GM21515 (cell line): Measurements from ENCODE around the gene KDM1A.
A peak's percentile ranks its signal among the peaks of the same experiment; 100 is the strongest.
"Not testable (repeated sequence)": the region's sequence is repeated elsewhere in the genome, so short reads cannot be mapped to it uniquely, and the experiment has no call there.

Source experiments
- ATAC-seq: cut with Tn5 transposase; IDR thresholded peaks from one replicate; pipeline ENCODE4 v1.9.1; 2021; ENCODE audit not compliant: unreplicated experiment

KDM1A gene

DNA sequence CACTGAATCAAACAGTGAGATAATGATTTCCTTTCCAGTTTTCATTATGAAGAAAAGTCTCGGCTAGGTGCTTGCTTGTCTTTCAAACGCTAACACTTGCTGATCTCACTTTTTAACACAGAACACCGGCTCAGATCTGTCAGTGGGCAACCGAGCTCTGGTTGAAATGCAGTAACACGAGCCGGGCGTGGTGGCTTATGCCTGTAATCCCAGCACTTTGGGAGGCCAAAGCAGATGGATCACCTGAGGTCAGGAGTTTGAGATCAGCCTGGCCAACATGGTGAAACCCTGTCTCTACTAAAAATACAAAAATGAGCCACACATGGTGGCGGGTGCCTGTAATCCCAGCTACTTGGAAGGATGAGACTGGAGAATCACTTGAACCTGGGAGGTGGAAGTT, 9.2 kb upstream of the KDM1A start:
- ATAC-seq: not testable (repeated sequence)

GRCh38 chr1:23013657-23014056, 5.6 kb upstream of the KDM1A start:
- no peak for ATAC-seq

GRCh38 chr1:23018661-23019093, 591 bp upstream of the KDM1A start:
- no peak for ATAC-seq

GRCh38 chr1:23019863-23020625, 776 bp downstream of the KDM1A start:
- peak; percentile 23 for ATAC-seq

- no peak for ATAC-seq
Observed at GRCh38 chr1:23020706-23021405, 1.6 kb downstream of the KDM1A start.

DNA sequence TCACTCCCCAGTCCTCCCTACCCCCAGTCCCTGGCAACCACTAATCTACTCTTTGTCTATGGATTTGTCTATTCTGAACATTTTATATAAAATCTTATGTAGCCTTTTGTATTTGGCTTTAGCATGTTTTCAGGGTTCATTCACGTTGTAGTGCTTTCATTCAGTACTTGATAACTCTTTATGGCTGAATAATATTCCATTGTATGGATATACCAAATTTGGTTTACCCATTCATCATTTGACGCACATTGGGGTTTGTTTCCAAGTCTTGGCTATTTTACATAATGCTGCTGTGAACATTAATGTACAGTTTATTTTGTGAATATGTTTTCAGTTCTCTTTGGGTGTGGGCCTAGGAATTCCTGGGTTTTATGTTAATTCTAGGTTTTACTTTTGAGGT, 2.6 kb downstream of the KDM1A start:
- ATAC-seq: no peak

DNA sequence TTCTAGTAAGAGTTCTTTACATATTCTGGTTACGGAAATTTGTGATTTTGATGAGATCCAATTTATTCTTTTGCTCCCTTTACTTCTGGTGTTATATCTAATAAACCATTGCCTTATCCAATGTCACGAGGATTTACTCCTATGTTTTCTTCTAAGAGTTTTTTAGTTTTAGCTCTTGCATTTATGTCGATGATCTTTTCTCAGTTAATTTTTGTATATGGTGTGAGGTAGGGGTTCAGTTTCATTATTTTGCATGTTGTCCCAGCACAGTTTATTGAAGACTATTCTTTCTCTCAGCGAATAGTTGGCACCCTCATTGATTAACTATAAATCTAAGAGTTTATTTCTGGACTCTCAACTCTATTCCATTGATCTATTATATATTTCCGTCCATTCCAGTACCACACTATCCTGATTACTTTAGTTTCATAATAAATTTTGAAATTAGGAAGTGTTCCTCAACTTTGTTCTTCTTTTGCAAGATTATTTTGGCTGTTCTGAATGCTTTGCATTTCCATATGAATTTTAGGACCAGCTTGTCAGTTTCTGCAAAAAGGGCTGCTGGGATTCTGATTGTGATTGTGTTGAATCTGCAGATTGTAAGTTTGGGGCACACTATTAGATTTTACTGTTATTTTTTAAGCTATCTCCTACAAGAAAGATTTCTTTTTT, 4.0 kb downstream of the KDM1A start:
- ATAC-seq: no peak

DNA sequence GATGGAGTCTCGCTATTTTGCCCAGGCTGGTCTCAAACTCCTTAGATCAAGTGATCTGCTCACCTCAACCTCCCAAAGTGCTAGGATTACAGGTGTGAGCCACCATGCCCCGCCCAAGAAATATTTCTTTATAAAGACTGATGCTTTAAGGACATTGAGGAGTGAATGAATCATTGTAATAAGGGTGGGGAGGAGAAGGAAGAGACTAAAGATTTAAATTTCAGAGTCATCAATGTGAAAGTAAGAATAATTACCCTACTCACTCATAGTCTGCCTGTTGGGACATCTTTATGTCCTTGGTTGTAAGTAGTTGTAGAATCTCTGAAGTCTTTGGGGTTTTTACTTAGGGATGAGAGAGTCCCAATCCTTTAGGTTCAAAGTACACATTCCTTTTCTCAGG, 7.3 kb downstream of the KDM1A start:
- ATAC-seq: no peak

DNA sequence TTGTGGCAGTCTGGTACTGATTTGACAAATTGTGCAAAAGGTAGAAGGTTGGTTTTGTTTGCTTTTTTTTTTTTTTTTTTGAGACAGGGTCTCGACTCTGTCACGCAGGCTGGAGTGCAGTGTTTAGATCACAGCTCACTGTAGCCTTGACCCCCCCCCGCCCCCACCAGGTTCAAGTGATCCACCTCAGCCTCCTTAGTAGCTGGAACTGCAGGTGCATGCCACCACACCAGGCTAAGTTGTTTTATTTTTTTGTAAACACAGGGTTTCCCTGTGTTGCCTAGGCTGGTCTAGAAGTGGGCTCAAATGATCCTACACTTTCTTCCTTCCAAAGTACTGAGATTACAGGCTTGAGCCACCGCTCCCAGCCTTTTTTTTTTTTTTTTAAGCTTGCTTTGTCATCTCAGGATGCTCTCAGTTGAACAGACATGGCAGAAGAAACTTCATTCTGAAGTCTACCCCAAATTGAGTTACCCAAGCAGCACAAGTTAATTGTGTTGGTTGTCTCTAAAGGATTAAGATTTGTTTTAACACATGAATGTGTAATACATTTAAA, 8.2 kb downstream of the KDM1A start:
- no peak for ATAC-seq

DNA sequence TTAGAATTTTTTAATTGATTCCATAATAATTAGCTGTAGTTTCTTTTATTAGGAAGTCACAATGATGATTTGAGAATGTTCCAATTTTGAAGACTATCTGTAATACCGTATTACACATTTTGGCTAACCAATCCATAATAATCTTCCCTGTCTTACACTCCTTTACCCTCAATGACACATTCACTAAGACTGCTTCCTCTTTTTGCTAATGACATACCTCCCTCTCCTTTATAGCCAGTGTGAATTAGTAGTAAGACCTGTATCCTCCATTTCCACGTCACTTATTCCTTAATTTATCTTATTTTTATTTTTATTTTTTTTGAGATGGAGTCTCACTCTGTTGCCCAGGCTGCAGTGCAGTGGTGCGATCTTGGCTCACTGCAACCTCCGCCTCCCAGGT, 10.1 kb downstream of the KDM1A start:
- no peak for ATAC-seq

- no peak for ATAC-seq
Observed at GRCh38 chr1:23035823-23036452, 16.7 kb downstream of the KDM1A start.

DNA sequence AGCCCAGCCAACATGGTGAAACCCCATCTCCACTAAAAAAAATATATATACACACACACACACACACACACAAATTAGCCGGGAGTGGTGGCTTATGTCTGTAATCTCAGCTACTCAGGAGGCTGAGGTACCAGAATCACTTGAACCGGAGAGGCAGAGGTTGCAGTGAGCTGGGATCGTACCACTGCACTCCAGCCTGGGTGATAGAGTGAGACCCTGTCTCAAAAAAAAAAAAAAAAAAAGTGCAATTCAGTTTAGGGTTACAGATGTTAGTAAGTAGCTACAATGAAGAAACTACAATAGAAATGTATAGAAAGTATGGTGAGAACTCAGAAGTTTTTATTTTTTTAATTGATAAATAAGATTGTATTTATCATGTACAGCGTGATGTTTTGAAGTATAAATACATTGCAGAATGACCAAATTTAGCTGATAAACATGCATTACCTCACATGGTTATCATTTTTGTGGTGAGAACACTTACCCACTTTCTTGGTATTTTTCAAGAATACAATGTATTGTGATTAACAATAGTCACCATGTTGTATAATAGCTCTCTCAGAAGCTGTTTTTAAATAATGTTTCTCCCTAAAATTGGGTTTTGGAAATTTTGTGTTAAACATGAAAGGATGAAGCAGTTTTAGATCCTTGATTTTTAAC, 17.9 kb downstream of the KDM1A start:
- ATAC-seq: no peak

- ATAC-seq: no peak
Observed at GRCh38 chr1:23039308-23039826, 20.1 kb downstream of the KDM1A start.

- ATAC-seq: no peak
Observed at GRCh38 chr1:23040509-23040908, 21.2 kb downstream of the KDM1A start.

GRCh38 chr1:23044035-23044434, 24.8 kb downstream of the KDM1A start:
- ATAC-seq: no peak

DNA sequence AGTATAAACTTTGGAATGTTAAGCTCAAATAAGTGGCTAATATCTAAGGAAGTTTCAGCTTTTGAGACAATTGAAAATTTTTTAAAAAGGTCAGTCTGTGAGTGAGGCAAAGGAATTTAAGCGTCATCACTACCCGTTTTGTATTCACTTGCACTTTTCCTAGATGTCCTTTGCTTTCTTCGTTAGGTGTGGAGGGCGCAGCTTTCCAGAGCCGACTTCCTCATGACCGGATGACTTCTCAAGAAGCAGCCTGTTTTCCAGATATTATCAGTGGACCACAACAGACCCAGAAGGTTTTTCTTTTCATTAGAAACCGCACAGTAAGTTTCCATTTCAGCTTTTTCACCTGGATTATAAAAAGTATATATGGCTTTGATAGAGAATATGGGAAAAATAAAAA, 30.9 kb downstream of the KDM1A start:
- no peak for ATAC-seq

GRCh38 chr1:23051290-23051909, 32.1 kb downstream of the KDM1A start:
- ATAC-seq: no peak

DNA sequence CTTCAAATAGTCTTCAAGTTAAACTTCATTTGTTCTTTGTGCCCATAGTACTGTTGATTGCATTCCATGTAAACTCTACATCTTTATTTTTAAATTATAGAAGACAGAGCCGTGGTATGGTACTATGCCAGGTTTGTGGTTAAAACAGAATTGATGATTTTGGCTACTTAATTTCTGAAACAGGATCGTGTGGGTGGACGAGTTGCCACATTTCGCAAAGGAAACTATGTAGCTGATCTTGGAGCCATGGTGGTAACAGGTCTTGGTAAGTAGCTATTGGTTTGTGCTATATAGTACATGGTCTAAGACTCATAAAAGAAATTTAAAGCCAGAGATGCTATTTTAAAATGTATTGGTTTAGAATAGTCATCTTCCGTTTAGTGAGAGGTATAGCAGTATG, 38.0 kb downstream of the KDM1A start:
- ATAC-seq: no peak

DNA sequence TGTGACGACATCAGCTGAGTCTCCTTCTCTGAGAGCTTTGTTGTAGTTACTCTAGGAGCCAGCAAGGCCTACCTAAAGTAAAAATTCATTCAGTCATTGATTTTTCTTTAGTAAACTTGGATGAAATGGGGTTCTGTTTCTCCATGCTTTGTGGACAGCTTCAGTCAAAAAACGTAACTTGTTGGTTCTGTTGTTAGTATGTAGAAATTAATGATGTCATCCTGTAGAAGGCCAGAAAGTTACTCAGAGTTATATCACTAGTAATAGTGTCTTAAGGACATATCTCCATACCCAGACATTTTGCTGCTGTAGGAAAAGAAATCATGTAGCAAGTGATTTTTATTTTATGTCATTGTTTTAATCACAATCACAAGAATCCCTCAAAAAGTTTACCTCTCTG, 43.0 kb downstream of the KDM1A start:
- no peak for ATAC-seq

DNA sequence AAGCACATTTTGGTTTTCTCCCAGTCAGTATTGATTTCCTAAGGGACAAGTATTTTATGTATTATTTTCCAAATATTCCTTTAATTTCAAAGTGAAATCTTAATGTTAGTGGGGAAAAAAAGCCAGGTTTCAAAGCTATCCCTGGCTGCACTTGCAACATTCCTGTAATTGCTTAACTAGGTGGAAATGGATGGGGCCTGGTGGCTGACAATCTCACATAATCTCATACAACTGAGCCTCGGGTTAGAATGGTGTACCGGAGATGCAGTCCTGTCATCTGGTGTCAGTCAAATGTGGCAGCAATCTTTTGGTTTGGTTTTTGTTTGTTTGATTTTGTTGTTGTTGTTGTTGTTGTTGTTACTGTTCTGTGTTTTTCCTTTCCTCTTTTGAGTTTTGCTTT, 46.1 kb downstream of the KDM1A start:
- ATAC-seq: no peak
